ENCODE data around the gene B2M. TPM values are rescaled to one million over a fixed set of nuclear protein-coding genes. Genes with fewer than 3 reads are reported as not detected.
"Not testable (repeated sequence)": the region's sequence is repeated elsewhere in the genome, so short reads cannot be mapped to it uniquely, and the experiment has no call there.

The B2M gene
- total RNA-seq, 4 donors from 2014 or later, result 2,056 to 2,934 (median 2,402) TPM

GRCh38 chr15:44738340-44738984 lies 27.1 kb downstream of the B2M start:
- Histone ChIP-seq H3K9me3 (no peaks in the 10 kb centered on the region), H3K36me3 (no peaks in the 10 kb centered on the region), H3K4me1 (peaks cover 0 to 20% (median 0%) of the 10 kb centered on the region in 4 donors), H3K27me3 (no peaks in the 10 kb centered on the region), H3K4me3 (no peak overlapping the region), H3K27ac (peak overlapping the region in 1 of 4 donors; percentile 46)
- WGBS, 2 donors, result 66 to 67% methylated on average over 3 of the region's 3 CpGs
- DNase-seq (ENCODE audit: low spot score in 2 of 2), result no peak
- TF ChIP-seq POLR2A (IDR thresholded peaks at IDR 0.05) (no peak), CTCF (IDR thresholded peaks at IDR 0.05) (peak; percentile 58 to 81 (median 67)), EP300 (IDR thresholded peaks at IDR 0.05) (no peak)

GRCh38 chr15:44739222-44739847 lies 28.0 kb downstream of the B2M start:
- whole genome bisulfite sequencing, 2 donors, result 81 to 84% methylated on average over 15 to 24 of the region's 24 CpGs
- H3K4me1 ChIP-seq, result peaks cover 0 to 20% (median 0%) of the 10 kb centered on the region in 4 donors
- H3K9me3 ChIP-seq; H3K27ac ChIP-seq; H3K4me3 ChIP-seq; H3K27me3 ChIP-seq; H3K36me3 ChIP-seq; DNase-seq (ENCODE audit: low spot score in 2 of 2): not testable (repeated sequence)

GRCh38 chr15:44743454-44743853 lies 32.1 kb downstream of the B2M start:
- WGBS, 2 donors, result 84 to 93% methylated on average over 2 of the region's 2 CpGs
- H3K36me3 ChIP-seq; H3K4me3 ChIP-seq; H3K9me3 ChIP-seq; H3K27ac ChIP-seq; H3K4me1 ChIP-seq; DNase-seq (ENCODE audit: low spot score in 2 of 2); H3K27me3 ChIP-seq: not testable (repeated sequence)

- 91 to 95% methylated on average over 1 of the region's 1 CpG for WGBS, 2 donors
- Histone ChIP-seq H3K4me1 (no peaks in the 10 kb centered on the region), H3K4me3 (no peak overlapping the region), H3K27ac (no peak overlapping the region), H3K36me3 (no peaks in the 10 kb centered on the region), H3K9me3 (peaks cover 0 to 37% (median 0%) of the 10 kb centered on the region in 4 donors), H3K27me3 (no peaks in the 10 kb centered on the region)
- DNase-seq (ENCODE audit: low spot score in 2 of 2), result no peak
- no peak for TF ChIP-seq EP300 (IDR thresholded peaks at IDR 0.05)
- no peak for TF ChIP-seq CTCF (IDR thresholded peaks at IDR 0.05)
- TF ChIP-seq POLR2A (IDR thresholded peaks at IDR 0.05), result no peak
These were observed 42.0 kb downstream of the B2M start for GRCh38 chr15:44753345-44753744.

- H3K36me3 ChIP-seq, result no peaks in the 10 kb centered on the region
- no peak for DNase-seq (ENCODE audit: low spot score in 2 of 2)
- WGBS, 2 donors, result 72 to 87% methylated on average over 2 of the region's 2 CpGs
- TF ChIP-seq EP300 (IDR thresholded peaks at IDR 0.05), result no peak
- TF ChIP-seq POLR2A (IDR thresholded peaks at IDR 0.05), result no peak
- no peak for TF ChIP-seq CTCF (IDR thresholded peaks at IDR 0.05)
- no peak overlapping the region for H3K4me3 ChIP-seq
- no peaks in the 10 kb centered on the region for H3K4me1 ChIP-seq
- no peaks in the 10 kb centered on the region for H3K27me3 ChIP-seq
- no peaks in the 10 kb centered on the region for H3K9me3 ChIP-seq
- H3K27ac ChIP-seq, result no peak overlapping the region
These were observed 51.9 kb downstream of the B2M start for GRCh38 chr15:44763187-44763586.

GRCh38 chr15:44763848-44764247 lies 52.5 kb downstream of the B2M start:
- no peak overlapping the region for H3K4me3 ChIP-seq
- no peaks in the 10 kb centered on the region for H3K4me1 ChIP-seq
- 70 to 82% methylated on average over 3 of the region's 3 CpGs for WGBS, 2 donors
- no peak for TF ChIP-seq POLR2A (IDR thresholded peaks at IDR 0.05)
- TF ChIP-seq CTCF (IDR thresholded peaks at IDR 0.05), result no peak
- TF ChIP-seq EP300 (IDR thresholded peaks at IDR 0.05), result no peak
- H3K27ac ChIP-seq, result no peak overlapping the region
- no peaks in the 10 kb centered on the region for H3K27me3 ChIP-seq
- H3K36me3 ChIP-seq, result no peaks in the 10 kb centered on the region
- DNase-seq (ENCODE audit: low spot score in 2 of 2), result no peak
- no peaks in the 10 kb centered on the region for H3K9me3 ChIP-seq
